Measurements from ENCODE around the gene BAIAP3.
A peak's percentile ranks its signal among the peaks of the same experiment; 100 is the strongest.

Gene BAIAP3

GRCh38 chr16:1308036-1308976 lies 25.1 kb upstream of the BAIAP3 start:
- ATAC-seq (ENCODE audit: low read depth) (peak; percentile 18; the same call in 1 of the 3 replicates), DNase-seq (ENCODE audit: low spot score) (no peak)
- H3K27me3 ChIP-seq (ENCODE audit: insufficient read depth, poor library complexity, severe bottlenecking): no peaks in the 10 kb centered on the region
- H3K4me3 ChIP-seq (ENCODE audit: severe bottlenecking): peak overlapping the region; percentile 46
- H3K4me1 ChIP-seq (ENCODE audit: insufficient read depth, poor library complexity, severe bottlenecking): peaks cover 9% of the 10 kb centered on the region
- peaks cover 25% of the 10 kb centered on the region for H3K36me3 ChIP-seq (ENCODE audit: low read depth)
- no peak for TF ChIP-seq CTCF (IDR thresholded peaks at IDR 0.05; ENCODE audit: poor library complexity, severe bottlenecking)
- peak overlapping the region; percentile 84 for H3K27ac ChIP-seq (ENCODE audit: poor library complexity, severe bottlenecking)
- no peaks in the 10 kb centered on the region for H3K9me3 ChIP-seq (ENCODE audit: severe bottlenecking)

GRCh38 chr16:1308977-1309885 lies 24.2 kb upstream of the BAIAP3 start, which contains the start of gene UBE2I:
Gene UBE2I, plus strand, starts transcription at chr16:1309636. Its CDS starts 4,395 bp downstream, at chr16:1314031.
- Histone ChIP-seq H3K36me3 (ENCODE audit: low read depth) (peaks cover 33% of the 10 kb centered on the region), H3K27ac (ENCODE audit: poor library complexity, severe bottlenecking) (peak within 1 kb of the TSS; percentile 84), H3K4me3 (ENCODE audit: severe bottlenecking) (peak within 1 kb of the TSS; percentile 46), H3K9me3 (ENCODE audit: severe bottlenecking) (no peaks in the 10 kb centered on the region), H3K4me1 (ENCODE audit: insufficient read depth, poor library complexity, severe bottlenecking) (peaks cover 9% of the 10 kb centered on the region), H3K27me3 (ENCODE audit: insufficient read depth, poor library complexity, severe bottlenecking) (no peaks in the 10 kb centered on the region)
- DNase-seq (ENCODE audit: low spot score): peak; percentile 97
- no peak for TF ChIP-seq CTCF (IDR thresholded peaks at IDR 0.05; ENCODE audit: poor library complexity, severe bottlenecking)
- ATAC-seq (ENCODE audit: low read depth): peak; percentile 86

- H3K27ac ChIP-seq (ENCODE audit: poor library complexity, severe bottlenecking): peak overlapping the region; percentile 84
- DNase-seq (ENCODE audit: low spot score): no peak
- ATAC-seq (ENCODE audit: low read depth): no peak
- TF ChIP-seq CTCF (IDR thresholded peaks at IDR 0.05; ENCODE audit: poor library complexity, severe bottlenecking): no peak
- peaks cover 42% of the 10 kb centered on the region for H3K36me3 ChIP-seq (ENCODE audit: low read depth)
- H3K4me1 ChIP-seq (ENCODE audit: insufficient read depth, poor library complexity, severe bottlenecking): peaks cover 9% of the 10 kb centered on the region
- no peaks in the 10 kb centered on the region for H3K9me3 ChIP-seq (ENCODE audit: severe bottlenecking)
- H3K4me3 ChIP-seq (ENCODE audit: severe bottlenecking): peak overlapping the region; percentile 46
- no peaks in the 10 kb centered on the region for H3K27me3 ChIP-seq (ENCODE audit: insufficient read depth, poor library complexity, severe bottlenecking)
Measured at GRCh38 chr16:1309888-1310831, 23.3 kb upstream of the BAIAP3 start.

- Histone ChIP-seq H3K27me3 (ENCODE audit: insufficient read depth, poor library complexity, severe bottlenecking) (no peaks in the 10 kb centered on the region), H3K4me3 (ENCODE audit: severe bottlenecking) (peak overlapping the region; percentile 46), H3K9me3 (ENCODE audit: severe bottlenecking) (no peaks in the 10 kb centered on the region), H3K4me1 (ENCODE audit: insufficient read depth, poor library complexity, severe bottlenecking) (peaks cover 9% of the 10 kb centered on the region), H3K27ac (ENCODE audit: poor library complexity, severe bottlenecking) (no peak overlapping the region), H3K36me3 (ENCODE audit: low read depth) (peaks cover 49% of the 10 kb centered on the region)
- no peak for DNase-seq (ENCODE audit: low spot score)
- no peak for TF ChIP-seq CTCF (IDR thresholded peaks at IDR 0.05; ENCODE audit: poor library complexity, severe bottlenecking)
- no peak for ATAC-seq (ENCODE audit: low read depth)
Measured at GRCh38 chr16:1310832-1311200, 22.6 kb upstream of the BAIAP3 start.

Data from RWPE2 (cell line).